Lower leg skin (tissue), 3 donors: Measurements from ENCODE around the gene CKS1B.

Experiments used
- POLR2A ChIP-seq, 2 donors: fragments of 450-650 bp; IDR thresholded peaks; one replicate each; pipeline ENCODE4 v1.6.1; 2016 to 2017; ENCODE audit warnings: antibody characterized with exemption in 2 of 2, mild to moderate bottlenecking in 1 of 2, moderate library complexity in 1 of 2
- TF ChIP-seq, protein P1 (sequence below), 3 donors: fragments of 450-650 bp; IDR thresholded peaks; one replicate each; pipeline ENCODE4 v1.5.1; 2016; ENCODE audit warnings: antibody characterized with exemption in 3 of 3, mild to moderate bottlenecking in 3 of 3, moderate library complexity in 2 of 3

DNA sequence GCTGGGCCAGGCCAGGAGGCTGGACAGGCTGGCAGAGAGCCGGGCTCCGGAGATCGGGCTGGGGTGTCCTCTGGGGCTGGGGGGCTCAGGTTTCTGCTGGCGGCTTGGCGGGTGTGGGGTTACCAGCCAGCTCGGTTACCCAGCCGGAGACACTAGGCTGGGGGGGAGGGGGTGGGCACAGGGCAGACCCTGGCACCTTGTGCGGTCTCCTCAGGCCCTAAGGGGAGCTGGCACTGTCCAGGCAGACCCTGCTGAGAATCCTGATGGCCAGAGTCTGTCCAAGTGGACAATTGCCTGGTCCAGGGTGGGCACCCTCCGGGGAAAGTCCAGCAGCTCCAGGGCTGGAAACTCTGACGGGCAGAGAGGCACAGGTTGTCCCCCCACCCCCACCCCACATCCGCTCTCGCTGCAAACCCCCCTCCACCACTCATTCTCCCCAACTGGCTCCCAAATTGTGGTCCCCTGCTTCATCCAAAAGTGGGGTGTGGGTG lies 34.8 kb downstream of the CKS1B start:
- TF ChIP-seq, protein P1, sequence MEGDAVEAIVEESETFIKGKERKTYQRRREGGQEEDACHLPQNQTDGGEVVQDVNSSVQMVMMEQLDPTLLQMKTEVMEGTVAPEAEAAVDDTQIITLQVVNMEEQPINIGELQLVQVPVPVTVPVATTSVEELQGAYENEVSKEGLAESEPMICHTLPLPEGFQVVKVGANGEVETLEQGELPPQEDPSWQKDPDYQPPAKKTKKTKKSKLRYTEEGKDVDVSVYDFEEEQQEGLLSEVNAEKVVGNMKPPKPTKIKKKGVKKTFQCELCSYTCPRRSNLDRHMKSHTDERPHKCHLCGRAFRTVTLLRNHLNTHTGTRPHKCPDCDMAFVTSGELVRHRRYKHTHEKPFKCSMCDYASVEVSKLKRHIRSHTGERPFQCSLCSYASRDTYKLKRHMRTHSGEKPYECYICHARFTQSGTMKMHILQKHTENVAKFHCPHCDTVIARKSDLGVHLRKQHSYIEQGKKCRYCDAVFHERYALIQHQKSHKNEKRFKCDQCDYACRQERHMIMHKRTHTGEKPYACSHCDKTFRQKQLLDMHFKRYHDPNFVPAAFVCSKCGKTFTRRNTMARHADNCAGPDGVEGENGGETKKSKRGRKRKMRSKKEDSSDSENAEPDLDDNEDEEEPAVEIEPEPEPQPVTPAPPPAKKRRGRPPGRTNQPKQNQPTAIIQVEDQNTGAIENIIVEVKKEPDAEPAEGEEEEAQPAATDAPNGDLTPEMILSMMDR (IDR thresholded peaks at IDR 0.05): no peak
- no peak for TF ChIP-seq POLR2A (IDR thresholded peaks at IDR 0.05)
